Activated CD8-positive, alpha-beta memory T cell treated with anti-CD3 and anti-CD28 coated beads, Interleukin-2, amount 50 U/mL, for 24 hours (primary cell): ENCODE data around the gene SFXN5.
"Not testable (repeated sequence)": the region's sequence is repeated elsewhere in the genome, so short reads cannot be mapped to it uniquely, and the experiment has no call there.

Experiments
- DNase-seq: peaks from one replicate; pipeline ENCODE4 v3.0.0-alpha.2; 2020; ENCODE audit errors: extremely low read depth

The SFXN5 gene, protein sequence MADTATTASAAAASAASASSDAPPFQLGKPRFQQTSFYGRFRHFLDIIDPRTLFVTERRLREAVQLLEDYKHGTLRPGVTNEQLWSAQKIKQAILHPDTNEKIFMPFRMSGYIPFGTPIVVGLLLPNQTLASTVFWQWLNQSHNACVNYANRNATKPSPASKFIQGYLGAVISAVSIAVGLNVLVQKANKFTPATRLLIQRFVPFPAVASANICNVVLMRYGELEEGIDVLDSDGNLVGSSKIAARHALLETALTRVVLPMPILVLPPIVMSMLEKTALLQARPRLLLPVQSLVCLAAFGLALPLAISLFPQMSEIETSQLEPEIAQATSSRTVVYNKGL

DNA sequence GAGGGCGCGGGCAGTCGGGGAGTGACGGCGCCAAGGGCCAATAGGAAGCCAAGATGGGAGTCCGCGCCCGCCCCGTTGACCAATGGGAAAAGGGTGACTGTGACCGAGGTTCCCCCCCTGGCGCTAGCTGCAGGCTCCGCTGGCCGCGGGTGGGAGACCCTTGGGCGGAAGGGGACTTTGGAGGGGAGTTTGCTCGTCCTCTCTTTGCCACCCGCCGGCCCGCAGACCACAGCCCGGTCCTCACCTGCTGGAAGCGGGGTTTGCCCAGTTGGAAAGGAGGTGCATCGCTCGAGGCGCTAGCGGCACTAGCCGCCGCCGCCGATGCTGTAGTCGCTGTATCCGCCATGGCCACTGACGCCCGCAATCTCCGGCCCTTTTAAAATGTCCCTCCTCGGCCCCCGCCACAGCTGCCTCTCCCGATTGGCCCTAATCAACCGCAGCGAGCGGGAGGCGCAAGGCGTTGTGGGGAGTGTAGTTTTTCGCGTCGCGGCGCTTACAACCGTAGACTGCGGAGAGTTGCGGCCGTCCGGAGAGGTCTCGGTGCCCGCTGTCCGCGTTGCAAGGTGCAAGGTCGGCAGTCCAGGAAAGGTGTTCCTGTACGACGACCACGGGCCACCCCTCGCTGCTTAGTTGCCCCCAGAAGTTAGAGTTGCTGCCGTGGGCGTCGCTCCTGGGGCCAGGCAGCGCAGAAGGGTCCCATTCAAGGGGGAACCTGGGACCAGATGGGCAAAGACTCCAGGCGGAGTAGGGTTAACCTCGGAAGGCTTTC is at the start of gene SFXN5:
Gene SFXN5 (minus strand): TSS at position 353 of the 769 bp plus-strand sequence. CDS start 7 bp downstream, at position 346.
- DNase-seq = peak; percentile 85

DNA sequence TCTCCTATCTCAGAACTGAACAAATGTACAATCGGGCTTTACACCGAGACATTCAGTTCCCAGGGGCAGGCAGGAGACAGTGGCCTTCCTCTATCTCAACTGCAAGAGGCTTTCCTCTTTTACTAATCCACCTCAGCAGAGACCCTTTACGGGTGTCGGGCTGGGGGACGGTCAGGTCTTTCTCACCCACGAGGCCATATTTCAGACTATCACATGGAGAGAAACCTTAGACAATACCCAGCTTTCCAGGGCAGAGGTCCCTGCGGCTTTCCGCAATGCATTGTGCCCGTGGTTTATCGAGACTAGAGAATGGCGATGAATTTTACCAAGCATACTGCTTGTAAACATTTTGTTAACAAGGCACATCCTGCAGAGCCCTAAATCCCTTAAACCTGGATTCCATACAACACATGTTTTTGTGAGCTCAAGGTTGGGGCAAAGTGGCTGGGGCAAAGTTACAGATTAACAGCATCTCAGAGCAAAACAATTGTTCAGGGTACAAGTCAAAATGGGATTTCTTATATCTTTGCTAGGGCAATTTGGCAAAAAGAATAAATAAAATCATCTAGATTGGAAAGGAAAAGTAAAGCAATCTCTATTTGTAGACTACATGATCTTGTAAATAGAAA is 48.2 kb upstream of the SFXN5 start:
- not testable (repeated sequence) for DNase-seq

DNA sequence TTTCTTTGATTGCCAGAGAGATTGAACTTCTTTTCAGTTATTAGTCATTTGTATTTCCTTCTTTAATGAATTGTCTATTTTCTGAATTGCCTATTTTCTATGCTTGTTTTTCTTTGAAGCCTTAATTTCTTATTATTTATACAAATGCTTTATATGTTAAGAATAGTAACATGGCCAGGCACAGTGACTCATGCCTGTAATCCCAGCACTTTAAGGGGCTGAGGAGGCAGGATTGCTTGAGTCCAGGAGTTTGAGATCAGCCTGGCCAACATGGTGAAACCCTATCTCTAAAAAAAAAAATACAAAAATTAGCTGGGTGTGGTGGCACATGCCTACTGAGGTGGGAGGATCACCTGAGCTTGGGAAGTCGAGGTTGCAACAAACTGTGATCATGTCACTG is 45.9 kb upstream of the SFXN5 start:
- no peak for DNase-seq

DNA sequence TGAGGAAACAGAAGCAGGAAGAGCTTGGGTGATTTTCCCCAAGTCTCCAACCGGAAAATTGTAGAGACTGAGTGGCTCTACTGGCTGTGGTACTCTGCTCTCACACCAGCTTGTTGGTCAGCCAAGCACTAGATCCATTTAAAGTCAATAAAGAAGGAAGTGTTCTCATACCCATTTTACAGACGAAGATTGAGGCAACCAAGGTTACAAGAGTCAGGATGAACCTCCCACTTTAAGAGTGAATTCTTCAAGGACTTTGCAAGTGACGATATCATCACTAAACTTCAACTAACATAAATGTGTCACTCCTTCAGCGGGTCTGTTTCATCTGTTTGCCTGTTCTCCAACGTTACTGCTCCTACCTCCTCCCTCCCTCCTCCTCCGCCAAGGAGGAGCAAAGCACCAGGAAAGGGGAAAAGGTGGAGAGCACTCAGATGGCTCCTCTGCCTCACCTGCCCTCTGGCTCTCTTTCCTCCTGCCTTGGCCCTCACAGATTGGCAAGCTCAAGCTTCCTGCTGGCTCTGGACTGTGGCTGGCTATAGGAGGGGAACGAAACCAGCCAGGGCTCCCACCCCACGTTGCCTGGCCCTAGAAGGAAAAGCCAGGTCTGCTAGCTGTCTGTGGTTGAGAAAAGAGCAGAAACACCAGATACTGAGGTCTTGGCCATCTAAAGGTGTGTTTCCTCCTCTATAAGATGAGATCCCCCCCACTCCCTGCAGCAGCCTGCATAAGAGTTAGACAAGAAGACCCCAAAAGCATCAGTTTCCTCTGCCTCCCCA is 44.9 kb upstream of the SFXN5 start:
- DNase-seq = no peak

DNA sequence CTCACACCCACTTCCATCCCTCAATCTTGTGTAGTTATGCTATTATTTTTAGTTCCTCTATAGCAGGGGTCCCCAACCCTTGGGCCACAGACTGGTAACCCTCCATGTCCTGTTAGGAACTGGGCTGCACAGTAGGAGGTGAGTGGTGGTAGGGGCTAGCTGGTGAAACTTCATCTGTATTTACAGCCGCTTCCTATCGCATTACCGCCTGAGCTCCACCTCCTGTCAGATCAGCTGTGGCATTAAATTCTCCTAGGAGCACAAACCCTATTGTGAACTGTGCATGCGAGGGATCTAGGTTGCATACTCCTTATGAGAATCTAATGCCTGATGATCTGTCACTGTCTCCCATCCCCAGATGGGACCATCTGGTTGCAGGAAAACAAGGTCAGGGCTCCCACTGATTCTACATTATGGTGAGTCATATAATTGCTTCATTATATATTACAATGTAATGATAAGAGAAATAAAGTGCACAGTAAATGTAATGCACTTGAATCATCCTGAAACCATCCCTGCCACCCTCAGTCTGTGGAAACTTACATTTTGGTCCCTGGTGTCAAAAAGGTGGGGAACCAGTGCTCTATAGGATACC is 42.9 kb upstream of the SFXN5 start:
- DNase-seq = no peak

DNA sequence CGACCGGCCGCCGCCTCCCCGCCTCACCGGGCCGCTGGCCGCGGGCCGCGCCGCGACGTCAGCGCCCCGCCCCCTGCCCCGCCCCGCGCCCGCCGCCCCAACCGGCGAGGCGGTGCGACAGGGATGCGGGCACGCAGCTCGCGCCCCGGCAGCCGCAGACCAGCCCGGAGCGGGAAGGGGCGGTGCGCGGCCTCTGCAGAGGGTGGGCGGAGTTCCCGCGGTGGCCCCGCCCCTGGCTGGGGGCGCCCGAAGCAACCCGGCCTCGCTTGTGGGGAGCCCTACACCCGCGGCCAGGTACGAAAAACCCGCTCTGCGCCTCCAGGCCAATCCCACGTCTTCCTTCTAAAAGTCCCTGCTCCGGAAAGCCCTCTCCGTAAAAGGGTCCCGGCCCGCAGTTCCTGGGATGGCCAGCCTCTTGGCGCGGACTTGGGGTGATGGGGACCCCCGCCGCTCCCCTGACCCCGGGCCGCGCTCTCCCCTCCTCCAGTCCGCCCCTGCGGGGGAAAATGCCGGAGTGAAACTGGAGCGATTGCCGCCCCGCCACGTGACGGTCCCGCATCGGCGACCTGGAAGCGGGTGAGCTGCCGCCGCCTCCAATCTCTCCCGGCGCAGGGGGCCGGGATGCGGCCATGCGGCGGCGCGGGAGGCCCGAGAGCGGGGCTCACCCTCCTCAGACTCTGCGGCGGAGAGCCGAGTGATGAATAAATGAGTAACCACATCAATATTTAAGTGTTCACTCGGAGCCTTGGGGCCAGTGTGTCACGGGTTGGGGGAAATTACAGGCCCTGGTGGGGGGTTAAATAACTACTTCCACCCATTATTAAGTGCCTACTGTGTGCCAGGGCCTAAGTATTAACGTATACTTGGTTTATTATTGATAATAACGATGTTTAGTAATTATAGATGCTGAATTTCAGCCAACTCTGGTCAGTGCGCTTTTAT is 41.7 kb upstream of the SFXN5 start, which contains the start of gene RAB11FIP5:
Gene RAB11FIP5 (minus strand): TSS at position 36 of the 942 bp plus-strand sequence. CDS start 171 bp downstream, outside the sequence.
- no peak for DNase-seq

DNA sequence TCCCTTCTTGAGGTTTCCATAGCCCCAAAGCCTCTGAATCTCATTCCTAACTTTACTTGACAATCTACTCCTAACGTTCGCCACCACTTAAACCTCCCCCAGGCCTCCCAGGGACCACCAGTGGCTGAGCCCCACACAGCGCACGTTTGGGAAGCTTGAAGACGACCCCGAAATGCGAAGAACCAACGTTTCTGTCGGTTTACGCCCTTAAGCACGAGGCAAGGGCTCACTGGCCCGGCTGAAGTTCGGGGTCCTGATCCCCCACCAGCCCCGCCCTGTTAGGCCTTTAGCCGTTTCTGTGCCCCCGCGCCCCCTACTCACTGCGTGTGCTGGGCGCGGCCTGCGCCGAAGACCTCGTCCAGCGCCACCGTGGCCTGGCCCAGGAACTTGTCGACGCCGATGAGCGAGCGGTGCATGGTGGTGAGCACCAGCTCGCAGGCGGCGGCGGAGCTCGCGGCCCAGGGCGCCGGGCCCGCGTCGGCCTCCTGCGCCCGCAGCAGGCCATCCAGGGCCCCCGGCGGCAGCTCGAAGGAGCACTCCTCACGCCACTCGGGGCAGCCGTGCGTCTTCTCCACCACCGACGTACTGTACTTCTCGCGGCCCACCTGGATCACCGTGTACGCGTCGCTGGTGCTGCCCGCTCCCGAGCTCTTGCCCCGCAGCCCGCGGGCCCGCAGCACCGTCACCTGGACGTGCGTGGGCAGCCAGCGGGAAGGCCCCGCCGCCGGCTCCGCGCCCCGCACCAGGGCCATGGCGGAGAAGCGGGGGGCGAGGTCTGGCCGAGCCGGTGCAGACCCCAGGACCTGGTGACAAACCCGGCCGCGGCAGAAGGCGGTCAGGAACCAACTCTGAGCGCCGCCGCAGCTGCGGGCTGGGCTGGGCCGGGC is 40.8 kb upstream of the SFXN5 start:
- DNase-seq = no peak

DNA sequence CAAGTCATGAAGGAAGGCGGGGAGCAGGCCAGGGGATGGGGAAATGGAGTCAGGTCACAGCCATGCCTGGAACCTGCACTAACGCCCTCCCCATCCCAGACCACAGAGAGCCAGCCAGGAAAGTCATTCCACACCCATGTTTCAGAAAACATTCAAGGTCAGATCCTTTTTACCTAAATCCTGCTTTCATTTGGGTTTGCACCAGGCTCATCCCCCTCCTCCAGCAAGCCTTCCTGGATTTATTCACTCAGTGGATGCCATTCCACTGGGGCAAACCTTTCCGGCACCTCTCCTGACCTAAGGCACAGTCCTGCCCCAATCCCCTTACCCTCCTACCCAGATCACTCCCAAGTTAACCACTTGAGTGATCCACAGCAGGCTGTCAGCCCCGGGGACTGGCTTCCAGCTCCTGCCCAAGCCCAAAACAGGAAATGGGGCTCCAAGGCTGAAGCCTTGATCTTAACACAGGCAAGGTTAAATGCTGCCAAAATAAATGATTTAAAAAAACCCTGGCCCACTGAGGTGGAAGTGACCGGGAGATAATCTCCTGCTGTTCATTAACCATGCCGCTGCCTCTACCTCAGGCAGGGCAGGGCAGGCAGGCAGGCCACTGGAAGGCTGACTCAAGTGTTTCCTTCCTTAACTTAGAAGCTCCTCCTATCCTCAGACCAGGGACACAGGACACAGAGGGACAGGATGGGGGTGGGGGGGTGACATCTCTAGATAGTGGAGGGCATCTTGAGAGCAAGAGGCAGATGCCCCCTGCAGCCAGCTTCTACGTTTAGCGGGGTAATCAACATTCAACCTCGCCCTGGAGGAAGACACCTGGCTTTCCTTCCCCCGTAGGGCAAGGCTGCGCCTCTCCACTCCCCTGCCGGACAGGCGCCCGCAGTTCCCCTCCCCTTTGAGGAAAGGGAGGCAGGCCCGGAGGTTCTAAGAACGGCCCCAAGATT is 39.8 kb upstream of the SFXN5 start:
- no peak for DNase-seq

DNA sequence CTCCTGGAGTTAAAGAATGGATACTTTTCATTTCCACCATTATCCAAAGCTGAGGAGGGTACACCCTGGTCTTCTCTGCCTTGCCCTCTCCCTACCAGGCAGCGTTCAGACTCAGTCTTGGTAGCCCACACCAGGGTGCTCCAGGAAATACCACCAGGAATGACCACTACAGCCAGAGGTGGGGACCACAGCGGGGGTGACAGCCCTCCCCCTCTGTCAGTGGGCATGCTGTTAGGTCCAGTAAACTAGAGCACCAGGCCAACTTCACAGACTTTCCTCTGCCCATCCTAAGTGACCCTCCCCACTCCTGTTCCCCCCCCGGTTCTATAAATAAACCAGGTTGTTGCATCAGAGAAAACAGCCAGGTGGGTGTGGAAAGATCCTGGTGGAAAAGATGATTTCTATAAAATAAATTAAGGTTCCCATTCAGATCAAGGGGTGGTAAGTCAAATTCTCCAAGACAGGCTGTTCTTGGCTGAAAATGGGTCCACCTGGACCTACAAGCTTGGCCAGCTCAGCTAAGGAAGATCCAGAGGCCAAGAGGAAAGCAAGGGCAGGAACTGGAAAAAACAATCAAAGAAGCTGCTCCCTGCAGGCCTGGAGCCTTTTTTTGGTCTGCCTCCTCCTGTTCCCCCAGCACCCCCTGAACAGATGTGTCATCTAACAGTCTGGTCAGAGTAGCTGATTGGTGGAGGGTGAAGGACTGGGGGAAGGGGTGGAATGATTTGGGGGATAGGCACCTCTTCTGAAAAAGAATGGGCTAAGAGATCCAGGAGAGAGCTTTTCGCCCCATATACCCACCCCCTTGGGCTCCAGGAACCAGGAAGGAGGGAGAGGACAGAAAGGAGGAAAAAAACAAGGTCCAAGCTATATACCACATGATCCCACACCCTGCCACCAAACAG is 38.9 kb upstream of the SFXN5 start:
- no peak for DNase-seq

DNA sequence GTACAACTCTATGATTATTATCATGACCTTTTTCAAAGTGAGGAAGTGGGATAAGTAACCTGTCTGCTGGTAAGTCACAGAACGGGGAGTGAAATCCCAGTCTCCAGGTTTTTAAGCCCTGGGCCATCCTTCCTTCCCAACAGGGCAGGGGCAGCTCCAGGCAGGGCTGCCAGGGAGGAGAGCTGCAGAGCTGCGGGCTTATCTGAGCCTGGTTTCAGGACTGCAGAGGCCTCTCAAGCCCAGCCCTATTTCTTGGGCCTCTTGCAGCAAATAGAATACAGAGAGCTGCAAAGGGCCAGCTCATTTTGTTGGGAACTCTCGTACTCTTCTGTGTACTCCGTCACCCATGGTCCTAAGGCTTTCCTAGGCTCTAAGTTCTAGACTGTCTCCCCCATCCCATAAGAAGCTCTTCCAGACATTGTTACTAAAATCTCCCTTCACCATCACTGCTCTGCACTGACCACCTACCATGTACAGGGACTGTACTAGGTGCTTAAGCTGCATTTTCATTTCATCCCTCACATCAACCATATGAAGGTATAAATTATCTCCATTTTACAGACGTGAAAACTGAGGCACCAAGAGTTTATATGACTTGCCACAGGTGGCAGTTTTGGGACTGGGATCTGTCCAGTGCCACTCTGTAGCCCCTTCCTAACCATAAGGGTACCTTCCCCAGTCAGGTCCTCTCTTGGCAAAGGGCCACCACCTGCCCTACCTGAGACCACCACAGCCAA is 38.1 kb upstream of the SFXN5 start:
- DNase-seq = no peak

DNA sequence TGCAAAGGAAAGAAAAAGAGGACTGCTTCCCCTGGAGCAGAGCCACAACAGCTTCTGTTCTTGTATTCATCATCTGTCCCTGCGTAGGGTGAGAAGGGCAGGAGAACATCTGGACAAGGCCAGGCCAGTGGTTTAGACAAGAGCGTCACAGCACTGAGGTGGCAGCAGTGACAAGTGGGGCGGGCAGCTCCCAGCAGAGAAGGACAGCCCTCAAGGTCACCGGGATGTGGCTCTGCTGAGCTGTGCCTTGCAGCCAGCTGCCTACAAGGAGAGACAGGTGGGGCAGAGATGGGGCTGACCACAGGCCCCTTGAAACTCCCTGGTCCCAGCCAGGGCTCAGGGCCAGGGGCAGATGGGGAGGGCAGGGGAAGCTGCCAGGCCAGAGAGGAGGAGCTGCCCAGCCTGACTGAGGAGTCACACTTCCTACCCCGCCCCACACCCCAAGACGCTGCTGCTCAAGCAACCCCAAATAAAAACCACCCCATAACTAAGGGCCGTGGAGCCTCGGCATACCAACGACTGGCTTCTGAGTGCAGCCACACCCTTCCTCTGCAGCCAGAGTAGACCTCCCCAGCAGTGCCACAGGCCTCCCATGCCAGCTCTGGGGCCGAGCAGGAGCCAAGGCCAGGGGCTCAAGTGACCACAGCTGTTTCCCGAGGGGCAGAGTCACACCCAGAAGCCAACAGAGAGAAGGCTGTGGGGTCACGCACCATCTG is 35.9 kb upstream of the SFXN5 start:
- DNase-seq = no peak

DNA sequence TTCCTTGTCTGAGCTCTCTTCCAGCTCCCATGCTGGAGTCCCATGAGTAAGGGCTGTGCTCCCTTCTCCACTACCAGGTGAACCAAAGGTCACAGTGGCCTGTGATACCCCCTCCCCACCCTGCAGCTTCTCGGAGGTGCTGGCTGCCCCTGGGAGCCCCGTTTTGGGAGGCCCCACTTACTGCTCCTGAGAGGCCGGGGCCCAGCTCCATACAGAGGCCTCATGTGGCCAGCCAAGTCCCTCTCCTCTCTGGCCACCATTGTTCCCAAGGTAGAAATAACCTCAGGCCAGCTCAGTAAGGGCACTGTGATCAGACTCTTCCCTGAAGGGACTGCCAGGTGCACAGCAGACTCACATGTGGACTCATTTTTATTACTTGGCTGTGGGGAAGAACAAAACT is 35.3 kb upstream of the SFXN5 start:
- no peak for DNase-seq

DNA sequence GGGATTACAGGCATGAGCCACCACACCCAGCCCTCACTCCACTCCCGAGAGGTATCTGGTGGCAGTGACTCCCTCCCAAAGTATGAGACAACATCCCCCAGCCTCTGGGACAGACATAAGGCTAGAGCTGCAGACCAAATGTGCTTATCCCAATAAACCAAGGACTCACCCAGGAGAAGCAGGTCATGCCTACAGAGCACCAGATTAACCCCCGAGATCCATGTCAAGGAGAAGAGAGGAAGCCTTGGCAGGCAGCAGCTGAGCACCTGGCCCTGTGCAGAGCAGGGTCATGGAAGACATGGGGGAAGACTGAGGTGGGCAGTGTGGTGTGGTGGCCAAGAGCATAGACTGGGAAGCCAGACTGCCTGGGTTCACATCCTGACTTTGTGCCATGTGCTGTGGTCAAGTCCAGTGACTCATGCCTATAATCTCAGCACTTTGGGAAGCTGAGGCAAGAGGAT is 34.0 kb upstream of the SFXN5 start:
- no peak for DNase-seq

DNA sequence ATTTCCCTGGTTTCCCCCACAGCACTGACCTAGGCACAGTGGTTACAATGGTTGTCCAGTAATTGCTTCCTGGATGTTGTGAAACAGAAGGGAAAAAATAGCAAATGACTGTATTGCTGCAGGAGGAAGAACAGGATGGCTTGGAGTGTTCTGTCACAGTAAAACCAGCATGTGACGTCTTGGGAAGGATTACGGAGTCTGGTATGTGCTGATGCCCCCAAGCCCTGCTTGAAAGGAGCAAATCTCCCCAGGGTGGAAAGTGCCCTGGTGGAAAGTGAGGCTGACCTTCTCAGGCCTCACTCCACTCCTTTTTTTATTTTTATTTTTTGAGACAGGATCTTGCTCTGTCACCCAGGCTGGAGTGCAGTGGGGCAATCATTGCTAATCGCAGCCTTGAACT is 33.4 kb upstream of the SFXN5 start:
- DNase-seq = no peak

DNA sequence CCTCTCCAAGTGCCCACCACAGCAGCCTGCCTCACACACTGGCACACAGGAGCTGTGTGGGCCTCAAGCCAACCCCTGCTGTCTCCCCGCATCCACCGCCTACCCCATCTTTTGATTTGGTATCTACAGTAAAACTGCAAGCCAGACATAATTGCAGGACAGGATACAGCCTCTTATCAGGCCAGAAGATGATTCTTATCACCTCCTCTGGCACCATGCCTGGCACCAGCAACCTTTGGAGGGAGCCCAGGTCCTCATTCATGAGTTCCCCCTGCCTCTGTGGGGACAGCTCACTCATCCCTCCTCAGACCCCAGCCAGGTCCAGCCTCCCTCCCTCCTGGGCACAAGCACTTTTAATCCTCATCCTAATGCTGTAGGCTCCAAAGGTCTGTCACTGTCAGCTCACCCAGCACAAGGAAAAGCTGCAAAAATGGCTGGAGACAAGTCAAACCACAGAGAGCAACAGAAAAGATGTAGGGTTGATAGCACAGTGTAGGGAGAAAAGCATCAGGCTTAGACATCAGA is 31.6 kb upstream of the SFXN5 start:
- DNase-seq = no peak
